ENCODE results near the gene PPM1H.

DNA sequence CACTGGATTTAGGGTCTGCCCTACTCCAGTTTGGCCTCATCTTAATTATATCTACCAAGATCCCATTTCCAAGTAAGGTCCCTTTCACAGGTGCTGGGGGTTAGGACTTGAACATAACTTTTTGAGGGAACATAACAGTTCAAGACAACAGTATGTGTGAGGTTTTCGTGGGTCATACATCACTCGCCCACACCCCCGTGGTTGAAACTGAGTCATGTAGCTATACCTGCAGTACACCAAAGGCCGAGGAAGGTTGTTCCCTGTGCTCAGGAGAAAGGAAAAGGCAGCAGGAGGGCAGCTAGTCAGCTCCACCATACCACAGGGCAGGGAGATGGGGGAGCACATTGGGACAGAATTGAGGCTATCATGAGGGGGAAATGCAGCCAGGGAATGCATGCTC is 167.0 kb downstream of the PPM1H start:
- TF ChIP-seq, protein P1, sequence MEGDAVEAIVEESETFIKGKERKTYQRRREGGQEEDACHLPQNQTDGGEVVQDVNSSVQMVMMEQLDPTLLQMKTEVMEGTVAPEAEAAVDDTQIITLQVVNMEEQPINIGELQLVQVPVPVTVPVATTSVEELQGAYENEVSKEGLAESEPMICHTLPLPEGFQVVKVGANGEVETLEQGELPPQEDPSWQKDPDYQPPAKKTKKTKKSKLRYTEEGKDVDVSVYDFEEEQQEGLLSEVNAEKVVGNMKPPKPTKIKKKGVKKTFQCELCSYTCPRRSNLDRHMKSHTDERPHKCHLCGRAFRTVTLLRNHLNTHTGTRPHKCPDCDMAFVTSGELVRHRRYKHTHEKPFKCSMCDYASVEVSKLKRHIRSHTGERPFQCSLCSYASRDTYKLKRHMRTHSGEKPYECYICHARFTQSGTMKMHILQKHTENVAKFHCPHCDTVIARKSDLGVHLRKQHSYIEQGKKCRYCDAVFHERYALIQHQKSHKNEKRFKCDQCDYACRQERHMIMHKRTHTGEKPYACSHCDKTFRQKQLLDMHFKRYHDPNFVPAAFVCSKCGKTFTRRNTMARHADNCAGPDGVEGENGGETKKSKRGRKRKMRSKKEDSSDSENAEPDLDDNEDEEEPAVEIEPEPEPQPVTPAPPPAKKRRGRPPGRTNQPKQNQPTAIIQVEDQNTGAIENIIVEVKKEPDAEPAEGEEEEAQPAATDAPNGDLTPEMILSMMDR (IDR thresholded peaks at IDR 0.05; ENCODE audit: borderline replicate concordance, extremely low read depth, low read length, poor library complexity, severe bottlenecking), result no peak
- TF ChIP-seq EZH2 (IDR thresholded peaks at IDR 0.05; ENCODE audit: borderline replicate concordance, low read depth, low read length, severe bottlenecking), result no peak
